ENCODE results near the gene NFATC1. TPM values are rescaled to one million over a fixed set of nuclear protein-coding genes. Genes with fewer than 3 reads are reported as not detected.

NFATC1 gene
- total RNA-seq, 4 donors from 2014 or later: 2.1 to 41.3 (median 7.6) TPM

DNA sequence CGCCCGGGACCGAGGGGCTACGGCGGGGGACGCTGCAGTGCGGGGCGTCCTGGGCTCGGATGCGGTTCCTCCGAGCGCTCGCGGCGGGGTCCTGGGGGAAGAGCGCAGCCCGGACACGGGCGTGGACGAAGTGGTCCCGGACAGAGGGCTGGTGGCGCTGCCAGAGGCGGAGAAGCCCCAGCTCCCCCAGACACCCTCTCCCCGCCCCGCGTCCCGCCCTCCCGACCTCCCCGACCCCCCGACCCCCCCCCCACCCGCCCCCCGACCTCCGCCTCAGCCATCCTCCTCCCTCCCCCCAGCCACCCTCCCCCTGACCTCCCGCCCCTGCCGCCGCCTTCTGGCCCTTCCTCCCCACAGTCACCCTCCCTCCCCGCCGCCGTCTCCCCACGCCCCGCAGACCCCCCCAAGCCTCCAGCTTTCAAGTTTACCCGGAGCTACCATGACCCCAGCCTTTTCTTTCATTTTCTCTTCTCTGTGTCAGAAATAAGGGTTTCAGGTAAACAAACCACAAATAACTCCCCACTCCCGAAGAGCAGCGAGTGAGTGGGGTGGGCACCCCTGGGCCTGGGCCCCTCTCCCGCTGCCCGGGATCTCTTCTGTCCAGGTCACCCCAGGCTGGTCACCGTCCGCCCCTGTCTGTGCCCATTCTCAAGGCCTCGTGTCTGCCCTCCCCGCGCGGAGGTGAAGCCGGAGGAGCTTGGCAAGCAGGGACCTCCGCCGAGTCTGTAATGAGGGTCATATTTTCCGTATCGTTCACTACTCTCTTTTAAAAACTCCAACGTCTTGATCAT is 5.1 kb downstream of the NFATC1 start:
- DNase-seq: peak; percentile 44 to 66 (median 65)

DNA sequence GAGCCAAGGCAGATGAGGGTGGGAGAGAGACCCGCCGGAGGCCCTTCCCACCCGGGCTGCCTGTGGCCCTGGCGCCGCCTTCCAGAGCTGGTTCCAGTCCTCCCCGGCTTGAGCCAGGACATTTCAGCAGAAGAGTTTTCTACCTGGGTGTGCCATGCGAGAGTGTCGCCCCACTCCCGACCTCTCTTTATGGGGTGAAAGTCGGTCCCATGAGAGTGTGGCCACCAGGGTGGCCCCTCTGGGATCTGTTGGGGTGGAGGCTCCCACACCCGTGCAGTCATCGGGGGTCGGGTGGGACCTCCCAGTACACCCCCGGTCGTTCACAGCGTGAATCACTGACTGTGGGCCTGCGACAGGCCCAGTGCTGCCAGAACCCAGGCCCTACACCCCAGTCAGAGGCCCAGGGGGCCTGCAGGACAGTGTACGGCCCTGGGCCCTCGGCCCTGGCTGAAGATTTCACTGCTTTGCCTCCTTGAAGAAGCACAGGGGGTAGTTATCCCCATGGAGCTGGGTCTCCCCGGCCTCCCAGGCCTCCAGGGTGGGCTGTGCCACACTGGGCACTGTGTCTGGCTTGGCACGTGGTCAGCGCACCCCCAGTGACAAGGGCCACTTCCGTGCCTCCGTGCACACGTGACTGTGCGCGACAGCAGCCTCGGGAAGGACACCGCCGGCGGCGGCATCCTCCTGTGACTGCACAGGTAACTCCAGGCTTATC is 5.9 kb downstream of the NFATC1 start:
- TF ChIP-seq, protein P1, sequence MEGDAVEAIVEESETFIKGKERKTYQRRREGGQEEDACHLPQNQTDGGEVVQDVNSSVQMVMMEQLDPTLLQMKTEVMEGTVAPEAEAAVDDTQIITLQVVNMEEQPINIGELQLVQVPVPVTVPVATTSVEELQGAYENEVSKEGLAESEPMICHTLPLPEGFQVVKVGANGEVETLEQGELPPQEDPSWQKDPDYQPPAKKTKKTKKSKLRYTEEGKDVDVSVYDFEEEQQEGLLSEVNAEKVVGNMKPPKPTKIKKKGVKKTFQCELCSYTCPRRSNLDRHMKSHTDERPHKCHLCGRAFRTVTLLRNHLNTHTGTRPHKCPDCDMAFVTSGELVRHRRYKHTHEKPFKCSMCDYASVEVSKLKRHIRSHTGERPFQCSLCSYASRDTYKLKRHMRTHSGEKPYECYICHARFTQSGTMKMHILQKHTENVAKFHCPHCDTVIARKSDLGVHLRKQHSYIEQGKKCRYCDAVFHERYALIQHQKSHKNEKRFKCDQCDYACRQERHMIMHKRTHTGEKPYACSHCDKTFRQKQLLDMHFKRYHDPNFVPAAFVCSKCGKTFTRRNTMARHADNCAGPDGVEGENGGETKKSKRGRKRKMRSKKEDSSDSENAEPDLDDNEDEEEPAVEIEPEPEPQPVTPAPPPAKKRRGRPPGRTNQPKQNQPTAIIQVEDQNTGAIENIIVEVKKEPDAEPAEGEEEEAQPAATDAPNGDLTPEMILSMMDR (IDR thresholded peaks at IDR 0.05): no peak
- TF ChIP-seq POLR2A (IDR thresholded peaks at IDR 0.05): no peak
- DNase-seq: peak; percentile 47 to 70 (median 47)
- Histone ChIP-seq H3K4me1 (peaks cover 0 to 50% (median 16%) of the 10 kb centered on the region in 4 donors), H3K27ac (peak overlapping the region; percentile 87 to 100 (median 92)), H3K9me3 (no peaks in the 10 kb centered on the region), H3K27me3 (no peaks in the 10 kb centered on the region), H3K4me3 (peak overlapping the region in 1 of 4 donors; percentile 97), H3K36me3 (no peaks in the 10 kb centered on the region)

More for the DNA sequence above, 5.1 kb downstream of the NFATC1 start:
- Histone ChIP-seq H3K27ac (peak overlapping the region; percentile 87 to 100 (median 92)), H3K9me3 (no peaks in the 10 kb centered on the region), H3K4me1 (peaks cover 0 to 49% (median 17%) of the 10 kb centered on the region in 4 donors), H3K27me3 (no peaks in the 10 kb centered on the region), H3K4me3 (peak overlapping the region; percentile 72 to 97 (median 92)), H3K36me3 (no peaks in the 10 kb centered on the region)
- TF ChIP-seq, protein P1 (IDR thresholded peaks at IDR 0.05): no peak
- no peak for TF ChIP-seq POLR2A (IDR thresholded peaks at IDR 0.05)

DNA sequence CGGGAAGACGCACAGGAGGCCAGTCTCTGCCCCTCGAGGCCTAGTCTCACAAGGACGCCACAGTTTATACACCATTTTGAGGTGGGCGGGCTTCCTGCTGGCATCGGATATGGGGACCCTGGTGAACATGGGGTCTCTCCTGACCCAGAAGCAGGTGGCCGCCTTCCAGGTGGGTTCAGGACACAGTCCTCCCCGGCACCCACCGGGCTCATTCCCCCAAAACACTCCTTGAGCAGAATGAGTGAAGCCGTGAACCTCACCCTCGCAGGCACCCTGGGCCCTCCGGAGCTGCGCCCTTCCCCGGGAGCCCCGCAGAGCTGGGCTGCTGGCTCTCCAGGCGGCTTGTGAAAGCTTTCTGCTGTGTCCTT is 6.5 kb downstream of the NFATC1 start:
- peak overlapping the region in 1 of 4 donors; percentile 97 for H3K4me3 ChIP-seq
- H3K36me3 ChIP-seq: no peaks in the 10 kb centered on the region
- TF ChIP-seq POLR2A (IDR thresholded peaks at IDR 0.05): no peak
- TF ChIP-seq, protein P1 (IDR thresholded peaks at IDR 0.05): no peak
- H3K27me3 ChIP-seq: no peaks in the 10 kb centered on the region
- peak overlapping the region in 3 of 4 donors; percentile 72 to 100 (median 93) for H3K27ac ChIP-seq
- no peak for DNase-seq
- H3K9me3 ChIP-seq: no peaks in the 10 kb centered on the region
- H3K4me1 ChIP-seq: peaks cover 0 to 50% (median 13%) of the 10 kb centered on the region in 4 donors

DNA sequence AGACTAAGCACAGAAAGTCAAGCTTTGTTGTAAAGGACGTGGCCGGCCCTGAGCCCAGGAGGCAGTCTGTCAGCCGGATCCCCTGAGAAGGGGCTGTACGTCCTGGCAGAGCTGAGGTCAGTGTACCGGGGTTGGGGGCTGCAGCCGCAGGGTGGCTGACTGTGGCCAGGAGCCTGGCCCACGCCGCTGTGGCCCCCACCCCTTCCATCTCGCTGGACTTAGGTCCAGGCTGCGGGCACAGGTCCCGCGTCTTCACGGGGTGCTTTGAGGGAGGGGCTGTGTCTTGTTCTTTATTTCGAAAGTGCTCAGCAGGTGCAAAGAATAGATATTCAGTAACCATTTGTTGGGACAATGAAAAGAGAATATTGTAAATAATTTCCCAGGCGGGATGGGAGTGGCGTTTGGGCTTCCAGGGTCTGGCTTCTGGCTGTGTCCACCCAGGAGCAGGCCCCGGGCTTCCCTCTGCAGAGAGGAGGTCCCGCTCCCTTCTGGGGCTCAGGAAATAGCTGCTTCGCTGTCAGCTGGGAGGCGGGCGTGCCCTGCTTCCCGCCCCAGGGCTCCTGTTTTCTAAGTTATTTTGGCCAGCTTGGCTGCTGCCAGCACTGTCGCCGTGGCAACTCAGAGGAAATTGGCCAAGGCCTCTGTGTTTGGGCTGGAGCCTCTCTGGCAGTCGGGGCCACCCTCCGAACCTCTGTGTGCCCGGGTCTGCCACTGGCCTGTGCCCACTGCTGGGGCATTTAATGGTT is 7.4 kb downstream of the NFATC1 start:
- peak overlapping the region in 1 of 4 donors; percentile 97 for H3K4me3 ChIP-seq

More for the DNA sequence above, 7.4 kb downstream of the NFATC1 start:
- H3K36me3 ChIP-seq: no peaks in the 10 kb centered on the region
- no peaks in the 10 kb centered on the region for H3K27me3 ChIP-seq
- peak; percentile 56 to 74 (median 57) for DNase-seq
- TF ChIP-seq POLR2A (IDR thresholded peaks at IDR 0.05): no peak
- TF ChIP-seq, protein P1 (IDR thresholded peaks at IDR 0.05): no peak
- H3K27ac ChIP-seq: peak overlapping the region; percentile 71 to 100 (median 78)
- no peaks in the 10 kb centered on the region for H3K9me3 ChIP-seq
- H3K4me1 ChIP-seq: peaks cover 0 to 49% (median 12%) of the 10 kb centered on the region in 4 donors
